Peyer's patch (tissue), 4 donors: ENCODE measurements around the gene LIX1. TPM values are rescaled to one million over a fixed set of nuclear protein-coding genes. Genes with fewer than 3 reads are reported as not detected.

Source experiments
- DNase-seq, 3 donors: peaks; one replicate each; pipeline ENCODE4 v3.0.0-alpha.2; 2017 to 2019
- H3K27ac ChIP-seq, 4 donors: fragments of 200-600 bp; sonication (generic); one replicate each; pipeline ENCODE4 v1.5.1; 2016 to 2019
- H3K27me3 ChIP-seq, 2 donors: fragments of 200-600 bp; sonication (generic); one replicate each; pipeline ENCODE4 v1.5.1; 2019
- H3K36me3 ChIP-seq, 3 donors: fragments of 200-600 bp; sonication (generic); one replicate each; pipeline ENCODE4 v1.5.1; 2016 to 2019
- H3K4me1 ChIP-seq, 4 donors: fragments of 200-600 bp; sonication (generic); one replicate each; pipeline ENCODE4 v1.5.1; 2016 to 2019
- H3K4me3 ChIP-seq, 4 donors: fragments of 200-600 bp; sonication (generic); 1 replicate in 3 of 4; 2 replicates in 1 of 4; pipeline ENCODE4 v1.5.1; 2016 to 2019; ENCODE audit warnings: mild to moderate bottlenecking in 1 of 4
- H3K9me3 ChIP-seq, 4 donors: fragments of 200-600 bp; sonication (generic); one replicate each; pipeline ENCODE4 v1.5.1; 2016 to 2019; ENCODE audit warnings: mild to moderate bottlenecking in 1 of 4
- POLR2A ChIP-seq, 2 donors: fragments of 450-650 bp; IDR thresholded peaks; one replicate each; pipeline ENCODE4 v1.5.1; 2017; ENCODE audit warnings: antibody characterized with exemption in 2 of 2, mild to moderate bottlenecking in 2 of 2, moderate library complexity in 2 of 2
- total RNA-seq, 4 donors: library from RNA; depleted of rRNA; stranded (reverse); fragments of >200 nt; gene quantifications; one replicate each; pipeline ENCODE4 v1.1.0, GENCODE V29; 2016
- TF ChIP-seq, protein P1 (sequence below), 6 experiments: fragments of 450-650 bp in 4 of 6; fragments of 200-600 bp in 2 of 6; sonication (generic) in 1 of 6; IDR thresholded peaks; one replicate each; pipeline ENCODE4 v1.5.1; 2017 to 2019; ENCODE audit warnings: antibody characterized with exemption in 6 of 6, mild to moderate bottlenecking in 3 of 6, moderate library complexity in 1 of 6

LIX1 gene
- total RNA-seq, 4 donors from 2014 or later, result 0.13 TPM; not detected in 3

DNA sequence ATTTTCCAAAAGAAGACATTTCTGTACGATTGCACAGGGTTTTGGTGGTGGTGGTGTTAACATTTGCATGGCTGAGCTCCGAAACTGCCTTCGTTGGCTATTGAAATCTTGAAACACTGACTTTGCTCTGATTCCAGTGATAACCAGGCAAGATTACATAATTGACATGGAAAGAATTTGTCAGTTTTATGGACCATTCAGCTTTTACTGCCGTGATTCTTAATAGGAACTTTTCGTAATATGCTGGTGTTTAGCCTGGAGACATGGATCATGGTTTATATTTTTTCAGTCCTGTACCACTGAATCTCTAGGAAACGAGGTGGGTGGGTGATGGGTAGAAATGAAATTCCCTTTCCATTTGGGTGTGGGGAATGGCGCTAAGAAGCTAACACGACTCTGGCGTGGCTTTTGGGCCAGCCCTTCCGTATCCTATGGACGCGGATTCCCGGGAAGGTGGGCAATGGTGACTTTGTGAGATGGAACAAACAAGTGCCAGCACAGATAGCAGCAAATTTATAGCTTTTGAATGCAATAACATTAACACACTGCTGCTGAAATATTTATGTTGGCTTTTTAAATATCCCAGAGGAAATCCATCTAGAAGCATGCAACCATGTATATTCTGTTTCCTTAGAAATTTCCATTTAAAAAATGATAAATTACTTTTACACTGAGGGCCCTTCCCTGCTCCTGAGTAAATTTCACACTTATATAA is 36.8 kb downstream of the LIX1 start:
- no peak for TF ChIP-seq POLR2A (IDR thresholded peaks at IDR 0.05)
- TF ChIP-seq, protein P1, sequence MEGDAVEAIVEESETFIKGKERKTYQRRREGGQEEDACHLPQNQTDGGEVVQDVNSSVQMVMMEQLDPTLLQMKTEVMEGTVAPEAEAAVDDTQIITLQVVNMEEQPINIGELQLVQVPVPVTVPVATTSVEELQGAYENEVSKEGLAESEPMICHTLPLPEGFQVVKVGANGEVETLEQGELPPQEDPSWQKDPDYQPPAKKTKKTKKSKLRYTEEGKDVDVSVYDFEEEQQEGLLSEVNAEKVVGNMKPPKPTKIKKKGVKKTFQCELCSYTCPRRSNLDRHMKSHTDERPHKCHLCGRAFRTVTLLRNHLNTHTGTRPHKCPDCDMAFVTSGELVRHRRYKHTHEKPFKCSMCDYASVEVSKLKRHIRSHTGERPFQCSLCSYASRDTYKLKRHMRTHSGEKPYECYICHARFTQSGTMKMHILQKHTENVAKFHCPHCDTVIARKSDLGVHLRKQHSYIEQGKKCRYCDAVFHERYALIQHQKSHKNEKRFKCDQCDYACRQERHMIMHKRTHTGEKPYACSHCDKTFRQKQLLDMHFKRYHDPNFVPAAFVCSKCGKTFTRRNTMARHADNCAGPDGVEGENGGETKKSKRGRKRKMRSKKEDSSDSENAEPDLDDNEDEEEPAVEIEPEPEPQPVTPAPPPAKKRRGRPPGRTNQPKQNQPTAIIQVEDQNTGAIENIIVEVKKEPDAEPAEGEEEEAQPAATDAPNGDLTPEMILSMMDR (IDR thresholded peaks at IDR 0.05), result no peak
- no peak overlapping the region for H3K27ac ChIP-seq

DNA sequence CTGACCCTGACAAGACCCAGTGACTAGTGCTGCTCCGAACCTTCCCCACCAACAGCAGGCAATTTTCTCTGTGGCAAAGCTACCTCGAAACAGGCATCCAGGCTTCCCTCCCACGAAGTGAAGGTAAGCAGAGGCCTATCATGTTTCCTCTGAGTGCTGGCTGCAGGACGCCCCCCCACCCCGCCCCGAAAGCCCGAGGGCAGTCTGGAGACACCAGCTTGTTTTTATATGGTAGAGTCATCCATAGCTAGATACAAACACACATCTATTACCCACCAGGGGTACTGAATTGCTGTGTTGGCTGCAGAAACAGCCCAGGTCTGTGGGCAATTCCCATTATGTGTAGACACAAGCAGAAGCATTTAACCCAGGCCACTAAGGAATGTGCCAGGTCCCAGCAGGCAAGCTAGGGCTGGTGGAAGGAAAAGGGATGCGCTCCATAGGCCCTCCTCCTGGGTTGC is 40.4 kb downstream of the LIX1 start:
- peaks cover 0 to 10% (median 0%) of the 10 kb centered on the region in 4 donors for H3K4me1 ChIP-seq
- no peak overlapping the region for H3K27ac ChIP-seq
- no peak for TF ChIP-seq POLR2A (IDR thresholded peaks at IDR 0.05)
- DNase-seq, result no peak
- no peak overlapping the region for H3K4me3 ChIP-seq
- no peaks in the 10 kb centered on the region for H3K9me3 ChIP-seq
- H3K36me3 ChIP-seq, result no peaks in the 10 kb centered on the region
- no peaks in the 10 kb centered on the region for H3K27me3 ChIP-seq

More for the DNA sequence above, 36.8 kb downstream of the LIX1 start:
- DNase-seq, result no peak
- no peaks in the 10 kb centered on the region for H3K36me3 ChIP-seq
- H3K27me3 ChIP-seq, result no peaks in the 10 kb centered on the region
- H3K9me3 ChIP-seq, result no peaks in the 10 kb centered on the region
- H3K4me1 ChIP-seq, result peaks cover 0 to 10% (median 0%) of the 10 kb centered on the region in 4 donors
- no peak overlapping the region for H3K4me3 ChIP-seq

DNA sequence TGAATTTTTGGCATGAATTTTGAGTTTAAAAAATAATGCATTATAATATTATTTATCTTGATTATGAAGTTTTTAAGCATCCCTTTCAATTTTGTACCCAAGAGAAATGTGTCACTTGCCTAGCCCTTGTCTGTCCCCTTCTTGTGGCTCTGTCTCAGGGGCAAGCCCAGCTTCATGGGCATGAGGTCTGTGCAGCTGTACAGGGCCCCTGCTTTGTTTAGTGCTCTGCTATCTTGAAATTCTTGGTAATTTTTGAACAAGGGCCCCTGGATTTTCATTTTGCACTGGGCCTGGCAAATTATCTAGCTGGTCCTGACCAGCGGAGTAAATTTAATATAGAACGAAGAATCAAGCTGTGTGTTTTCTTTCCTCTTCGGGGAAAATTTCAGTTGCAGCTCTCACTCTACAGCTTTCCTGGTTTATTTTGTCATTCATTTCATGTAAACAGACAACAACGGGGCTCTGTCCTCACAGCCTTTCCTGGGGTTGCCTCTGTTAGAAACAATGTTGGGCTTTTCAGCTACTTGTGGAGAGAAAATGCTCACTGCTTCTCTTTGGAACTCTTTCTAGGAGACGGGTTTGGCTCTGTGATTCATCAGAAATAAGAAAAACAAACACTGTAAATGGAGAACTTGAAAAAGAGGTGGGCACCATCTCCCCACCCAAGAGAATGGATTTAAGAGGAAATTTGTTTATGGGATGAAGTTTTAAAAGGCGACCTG is 41.1 kb downstream of the LIX1 start:
- TF ChIP-seq, protein P1 (IDR thresholded peaks at IDR 0.05), result no peak
- TF ChIP-seq POLR2A (IDR thresholded peaks at IDR 0.05), result no peak
- Histone ChIP-seq H3K4me3 (no peak overlapping the region), H3K27me3 (no peaks in the 10 kb centered on the region), H3K9me3 (no peaks in the 10 kb centered on the region), H3K4me1 (peaks cover 0 to 6% (median 0%) of the 10 kb centered on the region in 4 donors), H3K36me3 (no peaks in the 10 kb centered on the region), H3K27ac (no peak overlapping the region)
- DNase-seq, result no peak

DNA sequence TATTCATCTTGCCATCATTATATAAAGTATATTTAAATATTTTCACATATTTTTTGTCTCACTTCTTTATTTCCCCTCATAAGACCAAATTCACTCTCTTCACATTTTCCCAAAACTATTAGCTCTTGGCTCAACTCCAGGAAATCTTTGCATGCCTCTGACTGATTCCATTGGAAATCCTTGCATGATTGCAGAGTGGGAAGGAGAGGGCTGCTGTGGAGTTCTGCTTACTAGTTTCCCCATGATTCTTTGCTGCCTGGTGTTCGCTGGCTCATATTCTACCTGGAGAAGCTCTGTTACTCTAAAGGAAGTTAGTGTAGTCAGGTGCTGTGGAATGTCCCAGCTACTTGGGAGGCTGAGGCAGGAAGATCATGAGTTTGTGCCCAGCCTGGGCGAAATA is 41.9 kb downstream of the LIX1 start:
- Histone ChIP-seq H3K4me3 (no peak overlapping the region), H3K27ac (no peak overlapping the region), H3K36me3 (no peaks in the 10 kb centered on the region), H3K4me1 (no peaks in the 10 kb centered on the region), H3K9me3 (no peaks in the 10 kb centered on the region), H3K27me3 (no peaks in the 10 kb centered on the region)
- DNase-seq, result no peak
- TF ChIP-seq, protein P1 (IDR thresholded peaks at IDR 0.05), result no peak
- no peak for TF ChIP-seq POLR2A (IDR thresholded peaks at IDR 0.05)

DNA sequence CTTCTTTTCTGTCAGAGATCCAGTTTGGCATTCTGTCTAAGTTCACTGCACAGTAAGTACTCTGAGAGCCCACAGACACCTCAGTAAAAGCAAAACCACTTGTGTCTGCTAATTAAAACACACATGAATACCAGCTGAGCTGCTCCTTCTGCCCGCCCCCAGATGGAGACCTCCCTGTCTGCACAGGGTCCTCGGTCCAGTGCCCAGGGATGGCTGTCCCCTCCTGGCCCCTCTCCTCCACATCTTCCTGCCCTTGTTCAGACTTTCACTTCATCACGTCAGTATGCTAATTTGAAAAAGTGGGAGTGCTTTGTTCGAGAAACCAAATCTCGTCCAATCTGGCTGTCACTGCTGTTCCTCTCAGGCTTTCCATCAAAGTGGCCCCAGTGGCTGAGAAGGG is 43.5 kb downstream of the LIX1 start:
- H3K4me1 ChIP-seq, result no peaks in the 10 kb centered on the region
- no peaks in the 10 kb centered on the region for H3K36me3 ChIP-seq
- no peak overlapping the region for H3K27ac ChIP-seq
- H3K9me3 ChIP-seq, result no peaks in the 10 kb centered on the region
- TF ChIP-seq, protein P1 (IDR thresholded peaks at IDR 0.05), result no peak
- TF ChIP-seq POLR2A (IDR thresholded peaks at IDR 0.05), result no peak
- no peaks in the 10 kb centered on the region for H3K27me3 ChIP-seq
- no peak overlapping the region for H3K4me3 ChIP-seq
- no peak for DNase-seq
